HFFc6 (cell line): Measurements from ENCODE around the gene NSL1. TPM values are rescaled to one million over a fixed set of nuclear protein-coding genes. Genes with fewer than 3 reads are reported as not detected.

Source experiments
- DNase-seq: peaks from one replicate; pipeline ENCODE4 v3.0.0-alpha.2; 2018
- H3K27ac Mint-ChIP-seq: 2 replicates; pipeline ENCODE4 v1.8.0; 2020; ENCODE audit warnings: mild to moderate bottlenecking, mixed read lengths
- H3K27me3 Mint-ChIP-seq: 2 replicates; pipeline ENCODE4 v1.8.0; 2021; ENCODE audit warnings: mild to moderate bottlenecking, moderate library complexity, mixed read lengths; ENCODE audit not compliant: insufficient read depth
- H3K36me3 Mint-ChIP-seq: 2 replicates; pipeline ENCODE4 v1.8.0; 2021; ENCODE audit warnings: low read depth, mixed read lengths
- H3K4me1 Mint-ChIP-seq: 2 replicates; pipeline ENCODE4 v1.8.0; 2020; ENCODE audit warnings: low read depth, mixed read lengths
- H3K4me3 Mint-ChIP-seq: 2 replicates; pipeline ENCODE4 v1.8.0; 2020; ENCODE audit warnings: mild to moderate bottlenecking, moderate library complexity, mixed read lengths
- H3K9me3 Mint-ChIP-seq: 2 replicates; pipeline ENCODE4 v1.8.0; 2020; ENCODE audit warnings: mild to moderate bottlenecking, mixed read lengths
- CTCF ChIP-seq: fragments of 200-600 bp; sonication (generic); IDR thresholded peaks from 2 replicates; pipeline ENCODE4 v1.5.0; 2021; ENCODE audit warnings: antibody characterized with exemption, mild to moderate bottlenecking
- total RNA-seq, 6 experiments: library from RNA; stranded (reverse); fragmentation: NEBNext Ultra II Directional; extraction: Animal tissue kit (Norgen Biotek cat#: 25700); gene quantifications; 2 replicates in 1 of 6; 3 replicates in 5 of 6; pipeline ENCODE4 v1.2.3, GENCODE V29; 2021

NSL1 gene
- total RNA-seq, 6 experiments from 2014 or later = 28.7 to 35.1 (median 30.4) TPM

DNA sequence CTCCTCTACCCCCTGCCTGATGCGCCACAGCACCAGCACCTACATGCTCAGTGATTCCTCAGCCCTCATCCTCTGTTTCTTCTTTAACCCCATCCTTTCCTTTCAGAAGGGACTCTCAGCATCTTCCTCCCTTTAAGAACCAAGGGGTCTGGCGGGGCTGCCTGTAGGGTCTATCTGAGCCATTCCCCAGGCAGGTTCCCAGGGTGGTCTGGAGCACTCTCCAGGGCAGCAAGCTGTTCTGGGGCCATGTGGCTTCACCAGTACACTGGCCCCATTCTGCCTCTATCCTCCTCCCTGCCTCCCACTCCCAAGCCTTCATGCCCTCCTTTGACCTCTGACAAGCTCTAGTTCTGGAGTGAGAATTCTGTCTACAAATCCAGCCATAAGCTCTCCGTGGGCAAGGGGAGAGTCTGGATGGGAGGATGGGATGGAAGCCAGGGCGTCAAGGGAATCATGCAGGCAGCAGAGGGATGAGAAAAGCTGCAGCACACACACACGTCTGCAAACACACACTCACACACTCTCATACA, 102.3 kb downstream of the NSL1 start:
- no peak for DNase-seq
- no peak for TF ChIP-seq CTCF

GRCh38 chr1:212688341-212689047, 103.1 kb downstream of the NSL1 start:
- no peak for DNase-seq

More for the DNA sequence above, 102.3 kb downstream of the NSL1 start:
- Mint-ChIP-seq H3K27ac (no peak overlapping the region), H3K4me3 (no peak overlapping the region), H3K36me3 (no peaks in the 10 kb centered on the region), H3K9me3 (no peaks in the 10 kb centered on the region), H3K27me3 (peaks cover 3% of the 10 kb centered on the region; the same call in 1 of the 2 replicates), H3K4me1 (peaks cover 7% of the 10 kb centered on the region)

GRCh38 chr1:212687811-212688210, 103.8 kb downstream of the NSL1 start:
- Mint-ChIP-seq H3K27me3 (peaks cover 8% of the 10 kb centered on the region), H3K36me3 (no peaks in the 10 kb centered on the region), H3K27ac (no peak overlapping the region), H3K4me1 (peaks cover 6% of the 10 kb centered on the region), H3K9me3 (no peaks in the 10 kb centered on the region), H3K4me3 (no peak overlapping the region)
- TF ChIP-seq CTCF = no peak
- no peak for DNase-seq

More at GRCh38 chr1:212688341-212689047, 103.1 kb downstream of the NSL1 start:
- no peak overlapping the region for H3K4me3 Mint-ChIP-seq
- H3K27ac Mint-ChIP-seq = no peak overlapping the region
- peaks cover 8% of the 10 kb centered on the region for H3K27me3 Mint-ChIP-seq
- peaks cover 12% of the 10 kb centered on the region for H3K4me1 Mint-ChIP-seq
- no peaks in the 10 kb centered on the region for H3K9me3 Mint-ChIP-seq
- no peak for TF ChIP-seq CTCF
- no peaks in the 10 kb centered on the region for H3K36me3 Mint-ChIP-seq

GRCh38 chr1:212686591-212686990, 105.0 kb downstream of the NSL1 start:
- Mint-ChIP-seq H3K4me1 (peaks cover 6% of the 10 kb centered on the region; the same call in 1 of the 2 replicates), H3K27ac (no peak overlapping the region), H3K27me3 (peaks cover 10% of the 10 kb centered on the region), H3K9me3 (no peaks in the 10 kb centered on the region), H3K36me3 (no peaks in the 10 kb centered on the region), H3K4me3 (no peak overlapping the region)
- no peak for TF ChIP-seq CTCF
- no peak for DNase-seq

DNA sequence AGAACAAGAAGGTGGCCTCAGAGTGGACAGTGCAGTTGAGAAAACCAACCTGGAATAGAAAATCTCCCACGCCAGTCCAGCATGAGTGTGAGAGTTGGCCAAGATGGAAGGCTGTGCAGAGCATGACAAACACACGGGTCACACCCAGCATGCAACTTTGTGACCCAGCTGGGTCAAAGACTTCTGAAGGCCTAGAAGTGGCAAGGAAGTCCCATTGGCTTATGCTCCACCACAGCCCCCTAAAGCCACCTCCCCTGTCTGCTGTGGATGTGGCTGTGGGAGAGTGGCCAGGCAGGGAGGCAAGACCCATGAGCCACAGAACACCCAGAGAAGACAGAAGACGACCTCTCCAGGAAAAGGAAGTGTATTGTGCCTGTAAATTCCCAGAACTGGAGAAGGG, 105.5 kb downstream of the NSL1 start:
- no peak for TF ChIP-seq CTCF
- peaks cover 6% of the 10 kb centered on the region; the same call in 1 of the 2 replicates for H3K4me1 Mint-ChIP-seq
- DNase-seq = no peak
- H3K27me3 Mint-ChIP-seq = peaks cover 11% of the 10 kb centered on the region
- H3K36me3 Mint-ChIP-seq = no peaks in the 10 kb centered on the region
- H3K4me3 Mint-ChIP-seq = no peak overlapping the region
- no peaks in the 10 kb centered on the region for H3K9me3 Mint-ChIP-seq
- no peak overlapping the region for H3K27ac Mint-ChIP-seq
